RWPE1 (cell line): ENCODE measurements around the gene OR4D11.
A peak's percentile ranks its signal among the peaks of the same experiment; 100 is the strongest.
"Not testable (repeated sequence)": the region's sequence is repeated elsewhere in the genome, so short reads cannot be mapped to it uniquely, and the experiment has no call there.

Experiments used
- CTCF ChIA-PET: fragments of 350-600 bp; sonication (Branson Sonifier 250); formaldehyde crosslinking; extraction: SDS; loops from one replicate; lab custom pipeline; 2021; lab: Yijun Ruan, JAX
- POLR2A ChIA-PET: fragments of 400-600 bp; formaldehyde crosslinking; extraction: SDS; loops from one replicate; lab custom pipeline; 2020; ENCODE audit warnings: antibody characterized with exemption; ENCODE audit not compliant: low non-redundant PET; lab: Yijun Ruan, JAX
- DNase-seq: peaks from one replicate; pipeline ENCODE4 v3.0.0; 2012; ENCODE audit warnings: low spot score
- H3K27ac ChIP-seq: fragments of 450-650 bp; 2 replicates; pipeline ENCODE4 v1.5.1; 2017
- TF ChIP-seq, protein P1 (sequence below): fragments of 450-650 bp; conservative IDR thresholded peaks from 2 replicates; pipeline ENCODE4 v1.5.1; 2017; ENCODE audit warnings: low read depth, mild to moderate bottlenecking

The OR4D11 gene

DNA sequence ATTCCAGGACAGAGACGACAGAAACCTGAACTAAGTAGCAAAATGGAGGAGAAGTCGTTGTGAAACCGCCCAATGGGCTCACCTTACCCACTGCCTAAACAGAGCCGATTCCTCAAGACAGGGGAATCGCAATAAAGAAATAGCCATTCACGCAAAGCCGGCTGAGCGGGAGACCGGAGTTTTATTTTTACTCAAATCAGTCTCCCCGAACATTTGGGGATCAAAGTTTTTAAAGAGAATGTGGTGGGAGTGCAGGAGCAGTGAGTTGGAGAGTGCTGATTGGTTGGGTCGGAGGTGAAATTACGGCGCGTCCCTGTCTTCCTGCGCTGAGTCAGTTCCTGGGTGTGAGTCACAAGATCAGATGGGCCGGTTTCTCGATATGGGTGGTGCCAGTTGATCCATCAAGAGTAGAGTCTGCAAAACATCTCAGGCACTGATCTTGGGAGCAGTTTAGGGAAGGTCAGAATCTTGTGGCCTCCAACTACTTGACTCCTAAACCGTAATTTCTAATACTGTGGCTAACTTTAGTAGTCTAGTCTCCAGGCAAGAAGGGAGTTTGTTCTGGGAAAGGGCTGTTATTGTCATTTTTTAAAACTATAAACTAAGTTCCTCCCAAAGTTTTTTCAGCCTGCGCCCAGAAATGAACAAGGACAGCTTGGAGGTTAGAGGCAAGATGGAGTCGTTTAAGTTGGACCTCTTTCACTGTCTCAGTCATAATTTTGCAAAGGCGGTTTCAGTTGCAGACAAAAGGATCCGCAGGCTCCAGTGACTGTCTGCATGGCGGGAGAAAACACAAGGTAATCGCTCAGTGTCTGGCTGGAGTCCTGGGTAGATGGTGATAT, 42.0 kb downstream of the OR4D11 start:
- DNase-seq, result peak; percentile 80
- TF ChIP-seq, protein P1, sequence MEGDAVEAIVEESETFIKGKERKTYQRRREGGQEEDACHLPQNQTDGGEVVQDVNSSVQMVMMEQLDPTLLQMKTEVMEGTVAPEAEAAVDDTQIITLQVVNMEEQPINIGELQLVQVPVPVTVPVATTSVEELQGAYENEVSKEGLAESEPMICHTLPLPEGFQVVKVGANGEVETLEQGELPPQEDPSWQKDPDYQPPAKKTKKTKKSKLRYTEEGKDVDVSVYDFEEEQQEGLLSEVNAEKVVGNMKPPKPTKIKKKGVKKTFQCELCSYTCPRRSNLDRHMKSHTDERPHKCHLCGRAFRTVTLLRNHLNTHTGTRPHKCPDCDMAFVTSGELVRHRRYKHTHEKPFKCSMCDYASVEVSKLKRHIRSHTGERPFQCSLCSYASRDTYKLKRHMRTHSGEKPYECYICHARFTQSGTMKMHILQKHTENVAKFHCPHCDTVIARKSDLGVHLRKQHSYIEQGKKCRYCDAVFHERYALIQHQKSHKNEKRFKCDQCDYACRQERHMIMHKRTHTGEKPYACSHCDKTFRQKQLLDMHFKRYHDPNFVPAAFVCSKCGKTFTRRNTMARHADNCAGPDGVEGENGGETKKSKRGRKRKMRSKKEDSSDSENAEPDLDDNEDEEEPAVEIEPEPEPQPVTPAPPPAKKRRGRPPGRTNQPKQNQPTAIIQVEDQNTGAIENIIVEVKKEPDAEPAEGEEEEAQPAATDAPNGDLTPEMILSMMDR, result no peak
- ChIA-PET CTCF (interaction anchor here (0.6 kb wide), 1 partner anchor 270 kb away, joined by 4 read pairs; no protein-coding TSS in a partner anchor), POLR2A (no interaction called here)
- H3K27ac ChIP-seq, result peak overlapping the region; percentile 77

DNA sequence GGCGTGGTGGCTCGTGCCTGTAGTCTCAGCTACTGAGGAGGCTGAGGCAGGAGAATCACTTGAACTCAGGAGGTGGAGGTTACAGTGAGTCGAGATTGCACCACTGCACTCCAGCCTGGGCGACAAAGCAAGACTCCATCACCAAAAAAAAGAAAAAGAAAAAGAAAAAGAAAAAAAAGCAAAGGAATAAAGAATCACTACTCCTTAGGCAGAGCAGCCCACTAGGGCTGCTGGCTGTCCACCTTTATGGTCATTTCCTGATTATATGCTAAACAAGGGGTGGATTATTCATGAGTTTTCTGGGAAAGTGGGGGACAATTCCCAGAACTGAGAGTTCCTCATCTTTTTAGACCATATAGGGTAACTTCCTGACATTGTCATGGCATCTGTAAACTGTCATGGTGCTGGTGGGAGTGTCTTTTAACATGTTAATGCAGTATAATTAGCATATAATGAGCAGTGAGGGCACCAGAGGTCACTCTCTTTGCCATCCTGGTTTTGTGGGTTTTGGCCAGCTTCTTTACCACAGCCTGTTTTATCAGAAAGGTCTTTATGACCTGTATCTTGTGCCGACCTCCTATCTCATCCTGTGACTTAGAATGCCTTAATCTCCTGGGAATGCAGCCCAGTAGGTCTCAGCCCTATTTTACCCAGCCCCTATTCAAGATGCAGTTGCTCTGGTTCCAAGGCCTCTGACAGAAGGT, 44.4 kb downstream of the OR4D11 start:
- CTCF ChIA-PET, POLR2A ChIA-PET, DNase-seq, H3K27ac ChIP-seq: not testable (repeated sequence)

DNA sequence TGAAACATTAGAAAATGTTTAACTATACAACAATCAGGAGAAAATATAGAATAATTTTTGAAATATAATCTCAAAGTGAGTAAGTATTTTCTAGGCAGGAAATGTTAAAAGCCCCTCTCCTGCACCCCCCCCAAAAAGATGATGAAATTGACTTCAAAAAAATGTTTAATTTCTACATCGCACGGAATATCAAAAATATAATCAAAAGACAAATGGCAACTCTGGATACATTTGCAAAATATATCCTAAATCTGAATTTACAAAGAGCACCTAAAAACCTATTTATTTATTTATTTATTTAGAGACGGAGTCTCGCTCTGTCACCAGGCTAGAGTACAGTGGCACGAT, 44.9 kb downstream of the OR4D11 start:
- DNase-seq, result no peak
- POLR2A ChIA-PET, result no interaction called here
- peak overlapping the region; percentile 52 for H3K27ac ChIP-seq
- CTCF ChIA-PET, result no interaction called here
- TF ChIP-seq, protein P1, result no peak

DNA sequence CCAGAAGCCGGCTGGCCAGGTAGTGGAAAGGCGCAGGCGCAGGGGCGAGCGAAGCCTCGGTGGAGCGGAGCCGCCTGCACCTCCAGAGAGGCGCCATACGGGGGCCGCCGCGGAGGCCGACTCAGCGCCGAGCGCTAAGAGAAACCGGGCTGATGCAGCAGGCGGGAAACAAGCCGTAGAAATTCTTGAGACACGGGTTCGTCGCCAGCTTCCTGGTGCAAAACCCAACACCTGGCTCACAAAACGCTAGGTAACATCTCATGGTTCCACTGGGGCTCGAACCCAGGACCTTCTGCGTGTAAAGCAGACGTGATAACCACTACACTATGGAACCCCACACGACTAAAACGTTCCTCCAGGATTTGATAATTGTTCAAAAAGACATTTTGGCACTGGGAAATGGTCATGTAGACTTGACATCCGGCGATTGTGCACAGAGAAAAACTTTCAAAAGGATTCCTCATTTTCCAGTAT, 47.0 kb downstream of the OR4D11 start:
- ChIA-PET POLR2A (no interaction called here), CTCF (interaction anchor here (1.3 kb wide), 1 partner anchor 13 kb away, joined by 9 read pairs; no protein-coding TSS in a partner anchor)
- H3K27ac ChIP-seq, result peak overlapping the region; percentile 90
- DNase-seq, result peak; percentile 79
- TF ChIP-seq, protein P1, result peak; percentile 44

DNA sequence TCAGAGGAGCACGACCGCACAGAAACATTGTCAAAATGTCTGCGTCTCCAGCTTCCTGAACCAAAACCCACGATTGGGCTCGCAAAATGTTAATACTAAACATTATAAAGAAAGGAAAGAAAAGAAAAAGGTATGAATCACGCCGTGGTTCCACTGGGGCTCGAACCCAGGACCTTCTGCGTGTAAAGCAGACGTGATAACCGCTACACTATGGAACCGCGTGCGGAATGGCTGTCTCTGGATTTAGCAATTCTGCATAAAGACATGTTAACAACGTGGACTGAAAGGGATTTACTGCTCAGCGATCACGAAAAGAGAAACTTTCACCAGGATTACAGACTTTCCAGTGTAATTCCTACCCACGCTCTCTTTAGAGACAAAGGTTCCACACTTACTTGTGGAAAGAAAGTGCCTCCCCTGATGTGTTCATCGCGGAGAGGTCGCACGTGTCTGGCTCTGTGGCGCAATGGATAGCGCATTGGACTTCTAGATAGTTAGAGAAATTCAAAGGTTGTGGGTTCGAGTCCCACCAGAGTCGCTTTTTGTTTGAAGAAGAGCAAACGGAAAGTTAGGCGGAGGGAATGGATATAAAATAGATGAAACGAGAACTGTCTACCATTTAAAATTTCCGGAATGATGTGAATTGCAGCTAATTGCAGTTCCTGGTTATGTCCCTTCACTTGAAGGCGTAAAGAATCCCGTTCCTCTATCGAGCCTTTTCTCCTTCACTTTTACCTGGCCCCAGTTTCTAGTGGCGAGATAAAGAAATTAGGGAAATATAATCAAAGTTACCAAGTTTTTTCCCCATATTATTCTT, 47.7 kb downstream of the OR4D11 start:
- TF ChIP-seq, protein P1, result no peak
- peak overlapping the region; percentile 90 for H3K27ac ChIP-seq
- ChIA-PET CTCF (interaction anchor here (1.3 kb wide), 1 partner anchor 13 kb away, joined by 9 read pairs; no protein-coding TSS in a partner anchor), POLR2A (interaction anchor here (0.6 kb wide), 1 partner anchor 107 kb away, joined by 3 read pairs; no protein-coding TSS in a partner anchor)
- DNase-seq, result peak; percentile 49

DNA sequence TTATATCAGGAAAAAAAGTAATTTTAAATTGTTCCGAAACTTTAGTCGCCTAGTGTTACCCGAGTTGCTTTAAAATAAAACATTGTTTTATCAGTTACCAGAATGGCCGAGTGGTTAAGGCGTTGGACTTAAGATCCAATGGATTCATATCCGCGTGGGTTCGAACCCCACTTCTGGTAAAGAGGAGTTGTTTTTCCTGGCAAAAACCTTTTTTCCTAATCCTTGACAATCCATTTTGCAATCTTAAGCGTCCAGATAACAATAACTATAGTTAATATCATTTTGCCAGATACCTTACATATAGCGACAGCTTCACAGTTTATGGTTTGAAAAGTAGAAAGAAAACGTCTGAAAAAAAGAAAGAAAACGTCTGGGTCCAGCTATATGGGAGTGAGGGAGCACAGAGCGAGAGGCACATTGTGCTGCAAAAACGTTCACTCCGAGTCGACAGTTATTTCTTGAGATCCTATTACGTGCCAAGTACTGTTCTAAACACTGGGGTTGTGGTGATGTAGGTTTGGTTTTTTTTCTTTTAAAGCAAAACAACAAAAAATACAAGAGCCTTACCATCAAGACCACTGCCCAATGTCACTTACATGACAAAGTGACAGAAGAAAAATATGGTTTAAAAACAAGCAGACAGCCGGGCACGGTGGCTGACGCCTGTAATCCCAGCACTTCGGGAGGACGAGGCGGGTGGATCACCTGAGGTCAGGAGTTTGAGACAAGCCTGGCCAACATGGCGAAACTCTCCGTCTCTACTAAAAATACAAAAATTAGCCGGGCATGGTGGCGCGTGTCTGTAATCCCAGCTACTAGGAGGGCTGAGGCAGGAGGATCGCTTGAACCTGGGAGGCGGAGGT, 48.5 kb downstream of the OR4D11 start:
- TF ChIP-seq, protein P1, result no peak
- POLR2A ChIA-PET, result interaction anchor here (0.6 kb wide), 1 partner anchor 106 kb away, joined by 3 read pairs; no protein-coding TSS in a partner anchor
- CTCF ChIA-PET, result interaction anchor here (0.6 kb wide), 1 partner anchor 95 kb away, joined by 3 read pairs; no protein-coding TSS in a partner anchor
- no peak for DNase-seq
- no peak overlapping the region for H3K27ac ChIP-seq
